Measurements from ENCODE around the gene NADSYN1. TPM values are rescaled to one million over a fixed set of nuclear protein-coding genes. Genes with fewer than 3 reads are reported as not detected.
A peak's percentile ranks its signal among the peaks of the same experiment; 100 is the strongest.

NADSYN1 gene
- total RNA-seq, 4 donors from 2014 or later: 42.9 to 78.2 (median 64.1) TPM

DNA sequence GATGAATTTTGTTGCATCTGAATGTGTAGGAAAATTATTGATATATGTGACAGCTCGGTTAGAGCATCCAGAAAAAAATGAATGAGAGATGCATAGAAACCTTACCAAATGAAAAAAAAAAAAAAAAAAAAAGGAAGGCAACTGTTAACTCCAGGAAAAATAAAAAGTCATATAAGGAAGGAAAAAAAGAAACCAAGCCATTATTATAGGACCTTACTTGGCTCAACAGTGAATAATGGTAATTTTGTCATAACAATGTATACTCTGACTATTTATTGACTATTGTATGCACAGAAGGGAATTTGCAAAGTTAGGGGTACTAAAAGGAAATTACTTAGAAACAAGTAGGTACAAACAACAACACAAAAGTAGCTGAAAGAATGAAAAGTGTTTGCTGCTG lies 6.9 kb upstream of the NADSYN1 start:
- no peak for DNase-seq (ENCODE audit: low spot score)

DNA sequence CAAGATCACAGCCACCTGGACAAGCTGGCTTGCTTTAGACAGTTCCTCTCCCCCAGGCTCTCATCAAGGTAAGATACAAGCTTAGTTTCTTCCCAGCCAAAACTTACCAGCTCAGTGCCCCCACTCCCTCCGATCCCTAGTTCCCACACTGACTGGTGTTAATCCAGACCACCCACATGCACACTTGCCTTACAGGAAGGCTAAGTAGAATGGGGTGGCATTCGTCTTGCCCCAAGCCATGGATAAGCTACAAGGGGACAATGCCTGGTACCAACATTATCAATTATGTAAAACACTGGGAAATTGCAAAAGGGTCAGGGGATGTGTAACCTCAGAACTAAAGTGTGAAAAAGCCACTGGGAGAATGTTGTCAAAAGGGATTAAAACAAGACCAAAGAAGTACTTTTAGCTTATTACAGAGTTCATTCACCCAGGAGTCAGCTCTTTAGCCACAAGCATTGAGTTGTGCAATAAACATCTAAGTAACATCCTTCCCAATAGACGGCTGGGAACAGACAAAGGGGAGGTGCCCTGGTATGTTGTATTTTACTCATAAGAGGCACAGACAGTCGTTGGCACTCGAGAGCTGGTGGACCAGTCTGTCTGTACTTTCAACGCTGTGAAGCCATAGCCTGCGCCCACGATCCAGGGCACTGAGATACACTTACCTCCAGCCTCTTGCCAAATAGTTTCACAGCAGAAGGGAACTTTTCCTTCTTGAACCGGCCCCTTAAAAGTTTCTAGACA lies 5.9 kb upstream of the NADSYN1 start:
- TF ChIP-seq, protein P1, sequence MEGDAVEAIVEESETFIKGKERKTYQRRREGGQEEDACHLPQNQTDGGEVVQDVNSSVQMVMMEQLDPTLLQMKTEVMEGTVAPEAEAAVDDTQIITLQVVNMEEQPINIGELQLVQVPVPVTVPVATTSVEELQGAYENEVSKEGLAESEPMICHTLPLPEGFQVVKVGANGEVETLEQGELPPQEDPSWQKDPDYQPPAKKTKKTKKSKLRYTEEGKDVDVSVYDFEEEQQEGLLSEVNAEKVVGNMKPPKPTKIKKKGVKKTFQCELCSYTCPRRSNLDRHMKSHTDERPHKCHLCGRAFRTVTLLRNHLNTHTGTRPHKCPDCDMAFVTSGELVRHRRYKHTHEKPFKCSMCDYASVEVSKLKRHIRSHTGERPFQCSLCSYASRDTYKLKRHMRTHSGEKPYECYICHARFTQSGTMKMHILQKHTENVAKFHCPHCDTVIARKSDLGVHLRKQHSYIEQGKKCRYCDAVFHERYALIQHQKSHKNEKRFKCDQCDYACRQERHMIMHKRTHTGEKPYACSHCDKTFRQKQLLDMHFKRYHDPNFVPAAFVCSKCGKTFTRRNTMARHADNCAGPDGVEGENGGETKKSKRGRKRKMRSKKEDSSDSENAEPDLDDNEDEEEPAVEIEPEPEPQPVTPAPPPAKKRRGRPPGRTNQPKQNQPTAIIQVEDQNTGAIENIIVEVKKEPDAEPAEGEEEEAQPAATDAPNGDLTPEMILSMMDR (IDR thresholded peaks at IDR 0.05): no peak
- peak; percentile 63 for ATAC-seq (ENCODE audit: low FRiP score)
- peak; percentile 53 for DNase-seq (ENCODE audit: low spot score)

More for the DNA sequence above, 6.9 kb upstream of the NADSYN1 start:
- no peak for ATAC-seq (ENCODE audit: low FRiP score)
- TF ChIP-seq, protein P1 (IDR thresholded peaks at IDR 0.05): no peak

DNA sequence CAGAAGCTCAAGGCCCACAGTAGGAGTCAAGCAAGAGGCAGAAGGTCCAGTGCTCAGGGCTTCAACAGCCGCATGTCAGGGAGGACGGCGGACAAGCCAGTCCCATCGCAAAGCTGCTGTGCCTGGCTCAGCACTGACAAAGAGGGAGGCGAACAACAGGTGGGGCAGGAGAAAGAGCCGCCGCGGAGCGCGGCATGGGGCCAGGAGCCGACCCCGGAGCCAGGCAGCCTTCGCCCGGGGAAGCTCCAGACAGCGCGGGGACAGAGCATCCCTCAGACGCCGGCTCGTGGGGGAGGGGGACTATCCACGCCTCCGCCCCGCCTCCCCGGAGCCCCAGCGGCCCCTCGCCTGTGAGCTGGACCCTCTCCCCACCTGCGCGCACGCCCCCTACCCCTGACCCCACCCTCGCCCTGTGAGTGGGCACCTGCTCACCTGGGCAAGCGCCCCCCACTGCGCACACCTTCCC lies 5.2 kb upstream of the NADSYN1 start:
- DNase-seq (ENCODE audit: low spot score): peak; percentile 22
- TF ChIP-seq, protein P1 (IDR thresholded peaks at IDR 0.05): no peak
- peak; percentile 24 for ATAC-seq (ENCODE audit: low FRiP score)

DNA sequence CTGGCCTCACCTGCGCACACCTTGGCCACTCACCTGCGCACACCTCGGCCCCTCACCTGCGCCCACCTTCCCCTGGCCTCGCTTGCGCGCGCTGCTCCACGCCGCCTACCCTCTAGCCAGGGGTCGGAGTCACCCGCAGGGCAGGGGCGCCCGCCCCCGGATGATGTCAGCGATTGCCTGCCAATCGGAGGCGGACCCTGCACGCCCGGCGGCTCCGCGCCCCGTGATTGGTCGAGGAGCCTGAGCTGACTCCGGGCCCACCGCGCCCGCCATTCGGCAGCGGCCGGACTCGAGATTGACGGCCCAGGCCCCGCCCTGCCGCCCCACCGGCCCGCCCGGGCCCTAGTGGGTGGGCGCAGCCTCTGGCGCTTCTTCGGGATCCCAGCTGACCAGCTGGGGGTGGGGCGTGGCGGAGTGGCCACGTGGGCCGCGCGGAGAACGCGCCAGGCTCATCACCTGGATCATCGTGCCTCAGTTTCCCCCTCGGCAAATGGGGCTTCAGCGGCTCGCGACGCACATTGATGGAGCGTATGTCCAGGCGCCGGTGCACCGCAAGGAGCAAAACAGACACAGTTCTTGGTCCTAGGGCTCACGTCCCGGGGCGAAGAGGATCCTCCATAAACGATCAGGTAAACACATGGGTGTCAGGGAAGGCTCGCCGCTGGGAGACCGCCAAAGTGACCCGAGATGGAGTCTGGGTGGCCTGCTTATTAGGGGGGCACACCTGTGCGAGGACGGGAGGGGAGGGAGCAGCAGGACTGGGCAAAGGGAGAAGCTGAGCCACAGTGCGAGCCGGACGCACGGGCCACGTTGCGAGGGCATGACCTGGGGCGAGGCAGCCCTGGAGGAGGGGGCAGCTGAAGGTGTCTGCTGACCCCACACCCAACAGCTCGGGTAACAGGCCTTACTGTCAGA lies 4.5 kb upstream of the NADSYN1 start, which contains the start of gene DHCR7:
DHCR7 (minus strand) TSS at position 137 of the 915 bp plus-strand sequence. CDS start 3,441 bp downstream, outside the sequence.
- TF ChIP-seq, protein P1 (IDR thresholded peaks at IDR 0.05): no peak
- ATAC-seq (ENCODE audit: low FRiP score) (peak; percentile 88), DNase-seq (ENCODE audit: low spot score) (peak; percentile 81)

DNA sequence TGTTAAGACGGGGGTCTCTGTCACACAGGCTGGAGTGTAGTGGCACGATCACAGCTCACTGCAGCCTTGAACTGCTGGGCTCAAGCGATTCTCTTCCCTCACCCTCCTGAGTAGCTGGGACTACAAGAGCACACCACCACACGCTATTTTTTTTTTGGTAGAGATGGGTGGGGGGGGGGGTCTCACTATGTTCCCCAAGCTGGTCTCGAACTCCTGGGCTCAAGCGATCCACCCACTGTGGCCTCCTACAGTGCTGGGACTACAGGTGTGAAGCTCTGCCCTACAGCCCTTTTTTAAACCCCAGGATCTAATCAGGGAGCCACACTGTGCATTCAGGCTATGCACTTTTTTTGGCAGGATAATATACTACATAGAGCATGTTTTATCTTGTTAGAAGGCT lies 3.4 kb upstream of the NADSYN1 start:
- no peak for DNase-seq (ENCODE audit: low spot score)
- no peak for ATAC-seq (ENCODE audit: low FRiP score)
- TF ChIP-seq, protein P1 (IDR thresholded peaks at IDR 0.05): no peak

DNA sequence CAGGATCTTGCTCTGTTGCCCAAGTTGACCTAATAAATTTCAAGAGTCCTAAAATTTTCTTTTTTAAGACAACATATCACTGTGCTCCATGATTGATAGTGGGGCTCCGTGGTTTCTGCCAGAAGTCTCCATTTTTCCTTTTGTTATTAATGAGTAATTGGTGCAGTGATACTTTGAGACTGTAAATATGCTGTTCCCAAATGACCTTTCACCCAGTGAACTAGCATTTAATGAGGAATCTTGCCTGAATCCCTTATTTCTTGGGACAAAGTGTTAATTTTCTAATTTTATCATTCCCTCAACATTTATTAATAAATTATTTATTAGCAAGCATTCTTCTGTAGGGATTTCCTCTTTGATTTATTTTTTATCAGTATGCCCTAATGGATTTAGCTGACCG lies 2.5 kb upstream of the NADSYN1 start:
- TF ChIP-seq, protein P1 (IDR thresholded peaks at IDR 0.05): no peak
- DNase-seq (ENCODE audit: low spot score) (no peak), ATAC-seq (ENCODE audit: low FRiP score) (no peak)
